Thoracic aorta (tissue), 2 donors: Measurements from ENCODE around the gene RPS28. TPM values are rescaled to one million over a fixed set of nuclear protein-coding genes. Genes with fewer than 3 reads are reported as not detected.

ENCODE experiments used
- ATAC-seq: fragments of 150-250 bp; one replicate; pipeline ENCODE4 v1.8.0; 2017; ENCODE audit warnings: low read depth; ENCODE audit not compliant: insufficient number of reproducible peaks, low FRiP score
- DNase-seq: peaks from one replicate; pipeline ENCODE4 v3.0.0-alpha.2; 2020; ENCODE audit warnings: low spot score
- H3K27ac ChIP-seq, 2 donors: fragments of 200-600 bp; sonication (generic); 1 replicate in 1 of 2; 2 replicates in 1 of 2; pipeline ENCODE4 v1.5.1; 2016; ENCODE audit warnings: mild to moderate bottlenecking in 2 of 2, moderate library complexity in 2 of 2
- H3K27me3 ChIP-seq: fragments of 200-600 bp; sonication (generic); replicated peaks from 2 replicates; pipeline ENCODE4 v1.6.0; 2016; ENCODE audit warnings: mild to moderate bottlenecking; ENCODE audit not compliant: insufficient read depth
- H3K36me3 ChIP-seq: fragments of 200-600 bp; sonication (generic); one replicate; pipeline ENCODE4 v1.5.1; 2016
- H3K4me1 ChIP-seq, 2 donors: fragments of 200-600 bp; sonication (generic); 1 replicate in 1 of 2; 2 replicates in 1 of 2; pipeline versions ENCODE4 v1.5.1 to v1.6.0; 2016; ENCODE audit warnings: low read depth in 2 of 2, mild to moderate bottlenecking in 1 of 2; ENCODE audit not compliant: control insufficient read depth in 1 of 2
- H3K4me3 ChIP-seq: fragments of 200-600 bp; sonication (generic); 2 replicates; pipeline ENCODE4 v1.5.1; 2016; ENCODE audit warnings: mild to moderate bottlenecking
- H3K9me3 ChIP-seq: fragments of 200-600 bp; sonication (generic); 2 replicates; pipeline ENCODE4 v1.5.1; 2016
- CTCF ChIP-seq: fragments of 200-600 bp; sonication (generic); IDR thresholded peaks from one replicate; pipeline ENCODE4 v1.5.1; 2019; ENCODE audit warnings: antibody characterized with exemption
- total RNA-seq, 2 donors: library from RNA; depleted of rRNA; stranded (reverse); fragments of >200 nt; gene quantifications; one replicate each; pipeline versions ENCODE4 v1.1.0 to v1.2.3, GENCODE V29; 2016

RPS28 gene
- total RNA-seq, 2 donors from 2014 or later: 146 to 179 TPM

GRCh38 chr19:8363803-8364771, 42.8 kb downstream of the RPS28 start, which contains the start of gene ANGPTL4:
Gene ANGPTL4, plus strand, starts transcription at chr19:8364155. Its CDS starts 167 bp downstream, at chr19:8364322.
- peak; percentile 26 for TF ChIP-seq CTCF
- DNase-seq (peak; percentile 53), ATAC-seq (no peak)
- Histone ChIP-seq H3K9me3 (no peaks in the 10 kb centered on the region), H3K27ac (peak within 1 kb of the TSS; percentile 84), H3K36me3 (peaks cover 3% of the 10 kb centered on the region), H3K4me3 (peak within 1 kb of the TSS; percentile 81), H3K27me3 (no peaks in the 10 kb centered on the region), H3K4me1 (peaks cover 19 to 47% of the 10 kb centered on the region in 2 donors)

- ATAC-seq: no peak
- Histone ChIP-seq H3K27me3 (no peaks in the 10 kb centered on the region), H3K36me3 (peaks cover 4% of the 10 kb centered on the region), H3K4me1 (peaks cover 19 to 47% of the 10 kb centered on the region in 2 donors), H3K27ac (no peak overlapping the region), H3K4me3 (no peak overlapping the region), H3K9me3 (no peaks in the 10 kb centered on the region)
- DNase-seq: no peak
- no peak for TF ChIP-seq CTCF
Observed at GRCh38 chr19:8366121-8366581, 44.9 kb downstream of the RPS28 start.

GRCh38 chr19:8366961-8367326, 45.6 kb downstream of the RPS28 start:
- peaks cover 19 to 44% of the 10 kb centered on the region in 2 donors for H3K4me1 ChIP-seq
- no peaks in the 10 kb centered on the region for H3K27me3 ChIP-seq
- H3K4me3 ChIP-seq: peak overlapping the region; percentile 52
- H3K36me3 ChIP-seq: peaks cover 4% of the 10 kb centered on the region
- no peak for ATAC-seq
- TF ChIP-seq CTCF: no peak
- H3K27ac ChIP-seq: peak overlapping the region in 1 of 2 donors; percentile 35
- DNase-seq: no peak
- H3K9me3 ChIP-seq: no peaks in the 10 kb centered on the region

- Histone ChIP-seq H3K4me3 (peak overlapping the region; percentile 52), H3K9me3 (no peaks in the 10 kb centered on the region), H3K36me3 (peaks cover 4% of the 10 kb centered on the region), H3K27me3 (no peaks in the 10 kb centered on the region), H3K27ac (peak overlapping the region in 1 of 2 donors; percentile 35), H3K4me1 (peaks cover 19 to 40% of the 10 kb centered on the region in 2 donors)
- ATAC-seq (peak; percentile 37), DNase-seq (peak; percentile 71)
- TF ChIP-seq CTCF: no peak
Observed at GRCh38 chr19:8367327-8368001, 46.2 kb downstream of the RPS28 start.
